ENCODE measurements around the gene NPTXR.

NPTXR gene

GRCh38 chr22:38775656-38776055, 68.2 kb downstream of the NPTXR start:
- FAIRE-seq (no peak), DNase-seq (ENCODE audit: insufficient read length, low spot score) (no peak)

DNA sequence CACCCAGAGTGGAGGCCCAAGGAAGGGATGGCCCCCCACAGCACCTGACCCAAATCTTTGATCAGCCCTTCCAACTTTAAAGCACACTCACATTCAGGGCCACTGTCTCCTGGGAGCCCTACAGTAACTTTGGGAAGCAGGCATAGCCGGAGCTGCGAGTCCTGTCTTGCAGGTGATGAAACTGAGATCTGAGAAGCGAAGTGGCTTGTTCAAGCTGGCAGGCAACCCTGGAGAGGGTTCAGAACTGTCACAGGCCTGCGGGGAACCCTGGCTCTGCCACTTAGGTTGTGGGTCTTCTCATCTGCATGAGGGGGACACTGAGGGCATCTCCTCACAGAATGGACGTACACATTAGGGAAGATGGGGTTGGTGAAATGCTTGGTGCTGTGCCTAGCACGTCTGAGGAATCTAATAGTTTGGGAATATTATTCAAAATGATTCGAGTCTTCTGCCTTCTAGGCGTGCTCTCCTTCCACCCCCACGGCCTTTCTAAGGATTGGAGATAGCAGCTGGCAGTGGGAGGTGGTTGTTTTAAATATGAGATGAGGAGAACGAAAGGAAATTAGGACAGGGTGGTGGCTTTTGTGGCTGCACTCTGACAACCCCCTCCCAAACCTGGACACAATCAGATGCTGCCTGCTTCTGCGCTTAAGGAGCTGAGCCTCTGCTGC, 69.2 kb downstream of the NPTXR start:
- DNase-seq (ENCODE audit: insufficient read length, low spot score) (no peak), FAIRE-seq (no peak)

GRCh38 chr22:38773363-38773946, 70.4 kb downstream of the NPTXR start:
- DNase-seq (ENCODE audit: insufficient read length, low spot score) (no peak), FAIRE-seq (no peak)

DNA sequence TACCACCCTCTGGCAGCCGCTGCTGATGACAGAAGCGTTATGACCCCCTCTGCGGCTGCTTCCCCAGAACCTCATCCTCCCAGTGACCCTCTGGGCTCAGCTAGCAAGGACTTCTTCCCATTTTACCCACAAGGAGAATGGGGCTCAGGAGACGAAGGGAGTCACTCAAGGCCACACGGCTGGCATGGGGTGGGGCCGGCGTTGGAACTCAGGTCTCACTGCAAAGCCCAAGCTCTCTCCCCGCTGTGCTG, 71.3 kb downstream of the NPTXR start:
- DNase-seq (ENCODE audit: insufficient read length, low spot score) (no peak), FAIRE-seq (no peak)

DNA sequence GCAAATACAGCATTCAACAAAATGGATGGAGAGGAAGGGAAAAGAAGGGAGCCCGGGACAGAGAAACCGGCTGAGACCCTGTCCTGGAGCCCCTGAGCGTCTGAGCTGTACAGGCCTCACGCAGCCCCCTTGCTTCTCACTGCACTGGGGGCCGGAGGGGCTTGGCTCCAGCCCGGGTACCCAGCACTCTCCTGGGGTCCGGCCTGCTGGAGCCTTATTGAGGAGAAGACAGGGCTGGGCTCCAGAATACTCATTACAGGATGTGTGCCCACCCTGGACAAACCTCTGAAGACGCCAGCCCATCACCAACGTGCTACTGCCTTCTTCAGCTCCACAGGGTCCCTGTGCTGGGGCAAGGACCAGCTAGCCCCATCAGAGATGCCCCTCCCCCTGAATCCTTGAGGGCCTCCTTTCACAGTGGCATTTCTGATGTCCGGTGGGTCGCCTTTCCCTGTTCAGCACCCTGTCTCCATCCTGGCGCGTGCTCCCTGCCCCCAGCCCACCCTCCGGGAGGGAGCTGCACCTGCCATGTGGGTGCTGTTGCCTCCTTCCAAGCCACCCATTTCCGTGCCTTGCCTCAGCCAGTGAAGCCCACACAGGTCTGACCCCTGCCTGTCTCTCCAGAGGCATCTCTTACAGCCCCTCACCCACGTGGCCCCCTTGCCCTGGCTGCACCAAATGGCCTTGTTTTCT, 73.4 kb downstream of the NPTXR start:
- DNase-seq (ENCODE audit: insufficient read length, low spot score) (no peak), FAIRE-seq (no peak)
